ENCODE data around the gene RALGPS1.
"Not testable (repeated sequence)": the region's sequence is repeated elsewhere in the genome, so short reads cannot be mapped to it uniquely, and the experiment has no call there.

RALGPS1 gene

GRCh38 chr9:127168756-127169574, 254.4 kb downstream of the RALGPS1 start:
- Histone ChIP-seq H3K4me1 (ENCODE audit: control insufficient read depth, insufficient read depth, low read length) (peaks cover 6% of the 10 kb centered on the region), H3K27me3 (ENCODE audit: control insufficient read depth, insufficient read depth, low read length) (no peaks in the 10 kb centered on the region), H3K36me3 (ENCODE audit: control insufficient read depth, insufficient read depth, low read length) (no peaks in the 10 kb centered on the region), H3K27ac (ENCODE audit: low read depth, low read length) (no peak overlapping the region), H3K4me3 (ENCODE audit: low read length) (no peak overlapping the region), H3K9ac (ENCODE audit: low read length) (no peak overlapping the region)

GRCh38 chr9:127169575-127169883, 254.9 kb downstream of the RALGPS1 start:
- no peak overlapping the region for H3K27ac ChIP-seq (ENCODE audit: low read depth, low read length)
- H3K9ac ChIP-seq (ENCODE audit: low read length) = no peak overlapping the region
- H3K4me1 ChIP-seq (ENCODE audit: control insufficient read depth, insufficient read depth, low read length) = peaks cover 6% of the 10 kb centered on the region
- no peaks in the 10 kb centered on the region for H3K27me3 ChIP-seq (ENCODE audit: control insufficient read depth, insufficient read depth, low read length)
- no peaks in the 10 kb centered on the region for H3K36me3 ChIP-seq (ENCODE audit: control insufficient read depth, insufficient read depth, low read length)
- no peak overlapping the region for H3K4me3 ChIP-seq (ENCODE audit: low read length)

GRCh38 chr9:127170103-127170502, 255.5 kb downstream of the RALGPS1 start:
- Histone ChIP-seq H3K36me3 (ENCODE audit: control insufficient read depth, insufficient read depth, low read length) (no peaks in the 10 kb centered on the region), H3K4me3 (ENCODE audit: low read length) (no peak overlapping the region), H3K4me1 (ENCODE audit: control insufficient read depth, insufficient read depth, low read length) (peaks cover 6% of the 10 kb centered on the region), H3K27ac (ENCODE audit: low read depth, low read length) (no peak overlapping the region), H3K9ac (ENCODE audit: low read length) (no peak overlapping the region), H3K27me3 (ENCODE audit: control insufficient read depth, insufficient read depth, low read length) (no peaks in the 10 kb centered on the region)

GRCh38 chr9:127170652-127171051, 256.1 kb downstream of the RALGPS1 start:
- Histone ChIP-seq H3K27ac (ENCODE audit: low read depth, low read length) (no peak overlapping the region), H3K27me3 (ENCODE audit: control insufficient read depth, insufficient read depth, low read length) (no peaks in the 10 kb centered on the region), H3K4me3 (ENCODE audit: low read length) (no peak overlapping the region), H3K4me1 (ENCODE audit: control insufficient read depth, insufficient read depth, low read length) (peaks cover 6% of the 10 kb centered on the region), H3K36me3 (ENCODE audit: control insufficient read depth, insufficient read depth, low read length) (no peaks in the 10 kb centered on the region), H3K9ac (ENCODE audit: low read length) (no peak overlapping the region)

- not testable (repeated sequence) for H3K9ac ChIP-seq (ENCODE audit: low read length); H3K4me3 ChIP-seq (ENCODE audit: low read length); H3K27ac ChIP-seq (ENCODE audit: low read depth, low read length); H3K36me3 ChIP-seq (ENCODE audit: control insufficient read depth, insufficient read depth, low read length); H3K4me1 ChIP-seq (ENCODE audit: control insufficient read depth, insufficient read depth, low read length); H3K27me3 ChIP-seq (ENCODE audit: control insufficient read depth, insufficient read depth, low read length)
These were observed 256.8 kb downstream of the RALGPS1 start for GRCh38 chr9:127171348-127171747.

- Histone ChIP-seq H3K4me1 (ENCODE audit: control insufficient read depth, insufficient read depth, low read length) (peaks cover 6% of the 10 kb centered on the region), H3K9ac (ENCODE audit: low read length) (no peak overlapping the region), H3K27me3 (ENCODE audit: control insufficient read depth, insufficient read depth, low read length) (no peaks in the 10 kb centered on the region), H3K27ac (ENCODE audit: low read depth, low read length) (peak overlapping the region; percentile 69), H3K36me3 (ENCODE audit: control insufficient read depth, insufficient read depth, low read length) (no peaks in the 10 kb centered on the region), H3K4me3 (ENCODE audit: low read length) (no peak overlapping the region)
These were observed 257.6 kb downstream of the RALGPS1 start for GRCh38 chr9:127172066-127172707.

- Histone ChIP-seq H3K36me3 (ENCODE audit: control insufficient read depth, insufficient read depth, low read length) (no peaks in the 10 kb centered on the region), H3K27ac (ENCODE audit: low read depth, low read length) (peak overlapping the region; percentile 69), H3K27me3 (ENCODE audit: control insufficient read depth, insufficient read depth, low read length) (no peaks in the 10 kb centered on the region), H3K4me3 (ENCODE audit: low read length) (no peak overlapping the region), H3K4me1 (ENCODE audit: control insufficient read depth, insufficient read depth, low read length) (peaks cover 6% of the 10 kb centered on the region), H3K9ac (ENCODE audit: low read length) (no peak overlapping the region)
These were observed 258.5 kb downstream of the RALGPS1 start for GRCh38 chr9:127173063-127173462.

- Histone ChIP-seq H3K36me3 (ENCODE audit: control insufficient read depth, insufficient read depth, low read length) (no peaks in the 10 kb centered on the region), H3K9ac (ENCODE audit: low read length) (no peak overlapping the region), H3K4me1 (ENCODE audit: control insufficient read depth, insufficient read depth, low read length) (peaks cover 6% of the 10 kb centered on the region), H3K4me3 (ENCODE audit: low read length) (no peak overlapping the region), H3K27ac (ENCODE audit: low read depth, low read length) (no peak overlapping the region), H3K27me3 (ENCODE audit: control insufficient read depth, insufficient read depth, low read length) (no peaks in the 10 kb centered on the region)
These were observed 260.1 kb downstream of the RALGPS1 start for GRCh38 chr9:127174386-127175318.

GRCh38 chr9:127175319-127175715, 260.7 kb downstream of the RALGPS1 start:
- Histone ChIP-seq H3K27ac (ENCODE audit: low read depth, low read length) (no peak overlapping the region), H3K4me1 (ENCODE audit: control insufficient read depth, insufficient read depth, low read length) (peaks cover 6% of the 10 kb centered on the region), H3K4me3 (ENCODE audit: low read length) (no peak overlapping the region), H3K27me3 (ENCODE audit: control insufficient read depth, insufficient read depth, low read length) (no peaks in the 10 kb centered on the region), H3K36me3 (ENCODE audit: control insufficient read depth, insufficient read depth, low read length) (no peaks in the 10 kb centered on the region), H3K9ac (ENCODE audit: low read length) (no peak overlapping the region)

- Histone ChIP-seq H3K4me1 (ENCODE audit: control insufficient read depth, insufficient read depth, low read length) (peaks cover 6% of the 10 kb centered on the region), H3K27me3 (ENCODE audit: control insufficient read depth, insufficient read depth, low read length) (no peaks in the 10 kb centered on the region), H3K9ac (ENCODE audit: low read length) (no peak overlapping the region), H3K4me3 (ENCODE audit: low read length) (no peak overlapping the region), H3K36me3 (ENCODE audit: control insufficient read depth, insufficient read depth, low read length) (no peaks in the 10 kb centered on the region), H3K27ac (ENCODE audit: low read depth, low read length) (no peak overlapping the region)
These were observed 261.2 kb downstream of the RALGPS1 start for GRCh38 chr9:127175764-127176163.

GRCh38 chr9:127176631-127177030, 262.0 kb downstream of the RALGPS1 start:
- Histone ChIP-seq H3K36me3 (ENCODE audit: control insufficient read depth, insufficient read depth, low read length) (no peaks in the 10 kb centered on the region), H3K27ac (ENCODE audit: low read depth, low read length) (no peak overlapping the region), H3K4me3 (ENCODE audit: low read length) (no peak overlapping the region), H3K4me1 (ENCODE audit: control insufficient read depth, insufficient read depth, low read length) (peaks cover 6% of the 10 kb centered on the region), H3K27me3 (ENCODE audit: control insufficient read depth, insufficient read depth, low read length) (no peaks in the 10 kb centered on the region), H3K9ac (ENCODE audit: low read length) (no peak overlapping the region)

GRCh38 chr9:127177231-127177630, 262.6 kb downstream of the RALGPS1 start:
- Histone ChIP-seq H3K4me1 (ENCODE audit: control insufficient read depth, insufficient read depth, low read length) (peaks cover 6% of the 10 kb centered on the region), H3K4me3 (ENCODE audit: low read length) (no peak overlapping the region), H3K9ac (ENCODE audit: low read length) (no peak overlapping the region), H3K36me3 (ENCODE audit: control insufficient read depth, insufficient read depth, low read length) (no peaks in the 10 kb centered on the region), H3K27me3 (ENCODE audit: control insufficient read depth, insufficient read depth, low read length) (no peaks in the 10 kb centered on the region), H3K27ac (ENCODE audit: low read depth, low read length) (no peak overlapping the region)
